Neural cell (in vitro differentiated cells): ENCODE measurements around the gene EIF2B2. TPM values are rescaled to one million over a fixed set of nuclear protein-coding genes. Genes with fewer than 3 reads are reported as not detected.

Experiments used
- H2AFZ ChIP-seq: fragments of 200-600, 300-800 bp; sonication (generic), shearing (Covaris generic); 2 replicates; pipeline ENCODE4 v1.6.0; 2014; ENCODE audit warnings: low read depth, mild to moderate bottlenecking, antibody characterized with exemption, low read length, moderate library complexity
- H3F3A ChIP-seq: fragments of 200-600 bp; shearing (Covaris generic); 2 replicates; pipeline ENCODE4 v1.6.1; 2016; ENCODE audit warnings: mild to moderate bottlenecking, moderate library complexity, mixed read lengths, antibody characterized with exemption, low read length; ENCODE audit not compliant: insufficient read depth, poor library complexity, severe bottlenecking
- H3K27ac ChIP-seq: fragments of 200-600, 300-800 bp; sonication (generic), shearing (Covaris generic); 2 replicates; pipeline ENCODE4 v1.5.1; 2014; ENCODE audit warnings: mild to moderate bottlenecking, low read length, moderate library complexity
- H3K27me3 ChIP-seq: fragments of 300-800, 200-600 bp; sonication (generic), shearing (Covaris generic); 2 replicates; pipeline ENCODE4 v1.6.0; 2014; ENCODE audit warnings: mild to moderate bottlenecking, low read depth, low read length, moderate library complexity; ENCODE audit not compliant: insufficient read depth
- H3K36me3 ChIP-seq: fragments of 300-800, 200-600 bp; sonication (generic), shearing (Covaris generic); 2 replicates; pipeline ENCODE4 v1.5.1; 2014; ENCODE audit warnings: mild to moderate bottlenecking, antibody characterized with exemption, low read length, moderate library complexity; ENCODE audit not compliant: insufficient read depth
- H3K4me2 ChIP-seq: fragments of 300-800, 200-600 bp; sonication (generic), shearing (Covaris generic); 2 replicates; pipeline ENCODE4 v1.6.0; 2014; ENCODE audit warnings: mild to moderate bottlenecking, low read length
- H3K4me3 ChIP-seq: fragments of 300-800, 200-600 bp; sonication (generic), shearing (Covaris generic); 2 replicates; pipeline ENCODE4 v1.5.1; 2014; ENCODE audit warnings: mild to moderate bottlenecking, low read length, moderate library complexity
- H3K79me2 ChIP-seq: fragments of 200-600 bp; shearing (Covaris generic); replicated peaks from 2 replicates; pipeline ENCODE4 v1.6.0; 2014; ENCODE audit warnings: mild to moderate bottlenecking, low read length, moderate library complexity; ENCODE audit not compliant: insufficient read depth
- H3K9ac ChIP-seq: fragments of 300-800, 200-600 bp; sonication (generic), shearing (Covaris generic); 2 replicates; pipeline ENCODE4 v1.6.1; 2016; ENCODE audit warnings: mild to moderate bottlenecking, low read length, mixed read lengths
- H3K9me2 ChIP-seq: fragments of 200-600 bp; shearing (Covaris generic); 2 replicates; pipeline ENCODE4 v1.6.1; 2016; ENCODE audit warnings: mild to moderate bottlenecking, low read length, mixed read lengths; ENCODE audit not compliant: insufficient read depth
- H3K9me3 ChIP-seq: fragments of 200-600, 300-800 bp; sonication (generic), shearing (Covaris generic); 2 replicates; pipeline ENCODE4 v1.6.1; 2016; ENCODE audit warnings: mild to moderate bottlenecking, mixed run types, low read length, moderate library complexity, mixed read lengths
- H4K20me1 ChIP-seq: fragments of 200-600 bp; shearing (Covaris generic); 2 replicates; pipeline ENCODE4 v1.6.1; 2016; ENCODE audit warnings: mild to moderate bottlenecking, mixed run types; ENCODE audit not compliant: insufficient read depth
- EP300 ChIP-seq: fragments of 450-650 bp; conservative IDR thresholded peaks from 2 replicates; pipeline ENCODE4 v1.6.1; 2014; ENCODE audit warnings: antibody characterized with exemption, mild to moderate bottlenecking, moderate library complexity; ENCODE audit not compliant: poor library complexity, severe bottlenecking
- EZH2 ChIP-seq: fragments of 200-600, 300-800 bp; shearing (Covaris generic), sonication (generic); IDR thresholded peaks from 2 replicates; pipeline ENCODE4 v1.6.1; 2014; ENCODE audit warnings: antibody characterized with exemption, low read length, borderline replicate concordance, mild to moderate bottlenecking; ENCODE audit not compliant: insufficient read depth, poor library complexity, severe bottlenecking
- MXI1 ChIP-seq: fragments of 450-650 bp; conservative IDR thresholded peaks from 2 replicates; pipeline ENCODE4 v1.6.1; 2014; ENCODE audit warnings: antibody characterized with exemption, mild to moderate bottlenecking; ENCODE audit not compliant: poor library complexity, severe bottlenecking
- POLR2AphosphoS5 ChIP-seq: IDR thresholded peaks from 2 replicates; pipeline ENCODE4 v1.6.1; 2012
- RAD21 ChIP-seq: fragments of 450-650 bp; conservative IDR thresholded peaks from 2 replicates; pipeline ENCODE4 v1.6.1; 2014; ENCODE audit warnings: antibody characterized with exemption, mild to moderate bottlenecking, moderate library complexity
- SMC3 ChIP-seq: fragments of 450-650 bp; conservative IDR thresholded peaks from 2 replicates; pipeline ENCODE4 v1.6.1; 2014; ENCODE audit warnings: antibody characterized with exemption, mild to moderate bottlenecking, moderate library complexity; ENCODE audit not compliant: poor library complexity
- TAF1 ChIP-seq: IDR thresholded peaks from 2 replicates; pipeline ENCODE4 v1.6.1; 2012; ENCODE audit warnings: low read depth
- polyA plus RNA-seq: library from polyadenylated mRNA; depleted of rRNA; stranded (reverse); fragments of >200 nt; gene quantifications from 2 replicates; pipeline ENCODE4 v1.2.3, GENCODE V29; 2014
- TF ChIP-seq, protein P1 (sequence below): fragments of 450-650 bp; IDR thresholded peaks from 2 replicates; pipeline ENCODE4 v1.5.1; 2014; ENCODE audit warnings: antibody characterized with exemption, mild to moderate bottlenecking, moderate library complexity; ENCODE audit not compliant: poor library complexity, severe bottlenecking
- TF ChIP-seq, protein P2 (sequence below): IDR thresholded peaks from 2 replicates; pipeline ENCODE4 v1.6.1; 2012; ENCODE audit warnings: borderline replicate concordance

EIF2B2 gene
- polyA plus RNA-seq, 1 donor from 2014 or later = 43.1 TPM

DNA sequence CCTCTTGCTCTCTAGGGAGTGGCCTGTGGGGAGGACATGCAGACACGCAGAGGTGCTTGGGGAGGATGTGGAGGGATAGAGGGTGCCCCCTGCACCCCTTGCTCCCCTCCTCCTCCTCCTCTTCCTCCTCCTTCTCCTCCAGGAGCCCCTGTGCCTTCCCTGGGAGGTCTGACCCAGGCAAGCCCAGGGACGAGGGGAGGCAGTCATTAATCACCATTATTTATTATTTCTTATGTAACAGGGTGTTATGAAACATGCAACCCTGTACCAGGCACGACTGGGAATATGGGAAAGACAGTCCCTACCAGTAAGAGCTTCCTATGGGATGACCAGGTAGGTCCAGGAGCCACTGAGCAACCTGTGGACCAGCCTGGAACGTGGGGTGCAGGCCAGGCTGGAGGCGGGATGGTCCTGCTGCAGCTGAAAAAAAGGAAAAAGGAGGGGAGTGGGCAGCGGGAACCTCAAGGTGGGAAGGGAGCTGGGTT lies 24.8 kb upstream of the EIF2B2 start:
- Histone ChIP-seq H3F3A (no peaks in the 10 kb centered on the region), H3K27me3 (no peaks in the 10 kb centered on the region), H3K79me2 (no peaks in the 10 kb centered on the region), H2AFZ (no peak overlapping the region), H3K9me3 (no peaks in the 10 kb centered on the region), H3K27ac (no peak overlapping the region), H4K20me1 (no peaks in the 10 kb centered on the region), H3K9ac (no peak overlapping the region), H3K4me3 (no peak overlapping the region), H3K9me2 (no peaks in the 10 kb centered on the region), H3K36me3 (no peaks in the 10 kb centered on the region), H3K4me2 (no peak overlapping the region)
- TF ChIP-seq TAF1 (no peak), EP300 (no peak), MXI1 (no peak), SMC3 (no peak)
- TF ChIP-seq, protein P1, sequence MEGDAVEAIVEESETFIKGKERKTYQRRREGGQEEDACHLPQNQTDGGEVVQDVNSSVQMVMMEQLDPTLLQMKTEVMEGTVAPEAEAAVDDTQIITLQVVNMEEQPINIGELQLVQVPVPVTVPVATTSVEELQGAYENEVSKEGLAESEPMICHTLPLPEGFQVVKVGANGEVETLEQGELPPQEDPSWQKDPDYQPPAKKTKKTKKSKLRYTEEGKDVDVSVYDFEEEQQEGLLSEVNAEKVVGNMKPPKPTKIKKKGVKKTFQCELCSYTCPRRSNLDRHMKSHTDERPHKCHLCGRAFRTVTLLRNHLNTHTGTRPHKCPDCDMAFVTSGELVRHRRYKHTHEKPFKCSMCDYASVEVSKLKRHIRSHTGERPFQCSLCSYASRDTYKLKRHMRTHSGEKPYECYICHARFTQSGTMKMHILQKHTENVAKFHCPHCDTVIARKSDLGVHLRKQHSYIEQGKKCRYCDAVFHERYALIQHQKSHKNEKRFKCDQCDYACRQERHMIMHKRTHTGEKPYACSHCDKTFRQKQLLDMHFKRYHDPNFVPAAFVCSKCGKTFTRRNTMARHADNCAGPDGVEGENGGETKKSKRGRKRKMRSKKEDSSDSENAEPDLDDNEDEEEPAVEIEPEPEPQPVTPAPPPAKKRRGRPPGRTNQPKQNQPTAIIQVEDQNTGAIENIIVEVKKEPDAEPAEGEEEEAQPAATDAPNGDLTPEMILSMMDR = no peak
- TF ChIP-seq, protein P2, sequence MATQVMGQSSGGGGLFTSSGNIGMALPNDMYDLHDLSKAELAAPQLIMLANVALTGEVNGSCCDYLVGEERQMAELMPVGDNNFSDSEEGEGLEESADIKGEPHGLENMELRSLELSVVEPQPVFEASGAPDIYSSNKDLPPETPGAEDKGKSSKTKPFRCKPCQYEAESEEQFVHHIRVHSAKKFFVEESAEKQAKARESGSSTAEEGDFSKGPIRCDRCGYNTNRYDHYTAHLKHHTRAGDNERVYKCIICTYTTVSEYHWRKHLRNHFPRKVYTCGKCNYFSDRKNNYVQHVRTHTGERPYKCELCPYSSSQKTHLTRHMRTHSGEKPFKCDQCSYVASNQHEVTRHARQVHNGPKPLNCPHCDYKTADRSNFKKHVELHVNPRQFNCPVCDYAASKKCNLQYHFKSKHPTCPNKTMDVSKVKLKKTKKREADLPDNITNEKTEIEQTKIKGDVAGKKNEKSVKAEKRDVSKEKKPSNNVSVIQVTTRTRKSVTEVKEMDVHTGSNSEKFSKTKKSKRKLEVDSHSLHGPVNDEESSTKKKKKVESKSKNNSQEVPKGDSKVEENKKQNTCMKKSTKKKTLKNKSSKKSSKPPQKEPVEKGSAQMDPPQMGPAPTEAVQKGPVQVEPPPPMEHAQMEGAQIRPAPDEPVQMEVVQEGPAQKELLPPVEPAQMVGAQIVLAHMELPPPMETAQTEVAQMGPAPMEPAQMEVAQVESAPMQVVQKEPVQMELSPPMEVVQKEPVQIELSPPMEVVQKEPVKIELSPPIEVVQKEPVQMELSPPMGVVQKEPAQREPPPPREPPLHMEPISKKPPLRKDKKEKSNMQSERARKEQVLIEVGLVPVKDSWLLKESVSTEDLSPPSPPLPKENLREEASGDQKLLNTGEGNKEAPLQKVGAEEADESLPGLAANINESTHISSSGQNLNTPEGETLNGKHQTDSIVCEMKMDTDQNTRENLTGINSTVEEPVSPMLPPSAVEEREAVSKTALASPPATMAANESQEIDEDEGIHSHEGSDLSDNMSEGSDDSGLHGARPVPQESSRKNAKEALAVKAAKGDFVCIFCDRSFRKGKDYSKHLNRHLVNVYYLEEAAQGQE = no peak

DNA sequence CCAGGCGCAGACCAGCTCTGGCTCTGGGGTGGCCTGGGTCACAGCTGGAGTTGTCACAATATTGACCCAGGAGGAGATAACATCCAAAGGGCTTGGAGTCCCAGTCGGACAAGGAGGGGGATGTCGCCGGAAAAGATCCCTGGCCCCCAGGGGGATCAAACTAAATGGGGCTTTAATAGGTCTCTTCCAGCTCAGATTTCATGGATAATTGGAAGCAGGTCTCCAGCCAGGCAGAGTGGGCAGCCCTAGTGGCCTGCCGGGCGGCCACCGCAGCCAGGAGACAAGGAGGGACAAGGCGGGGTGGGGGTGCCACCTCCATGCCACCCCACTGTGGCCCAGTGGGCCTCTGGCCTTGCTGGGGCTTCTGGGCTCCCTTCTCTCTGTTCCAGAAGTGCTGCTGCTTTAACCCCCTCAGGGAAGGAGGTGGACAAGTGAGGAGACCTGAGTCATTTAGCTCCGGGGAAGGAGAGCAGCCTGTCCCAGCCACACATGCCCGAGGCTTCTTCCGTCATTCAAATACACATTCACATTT lies 24.2 kb upstream of the EIF2B2 start:
- Histone ChIP-seq H3K36me3 (no peaks in the 10 kb centered on the region), H3K4me2 (no peak overlapping the region), H4K20me1 (no peaks in the 10 kb centered on the region), H3K79me2 (no peaks in the 10 kb centered on the region), H3K4me3 (no peak overlapping the region), H3K9me2 (no peaks in the 10 kb centered on the region), H3K9ac (no peak overlapping the region), H3K27ac (no peak overlapping the region), H3K27me3 (no peaks in the 10 kb centered on the region), H2AFZ (no peak overlapping the region), H3K9me3 (no peaks in the 10 kb centered on the region), H3F3A (no peaks in the 10 kb centered on the region)
- TF ChIP-seq RAD21 = no peak
- TF ChIP-seq, protein P2 = no peak
- no peak for TF ChIP-seq TAF1
- no peak for TF ChIP-seq SMC3
- TF ChIP-seq EP300 = no peak
- no peak for TF ChIP-seq MXI1
- TF ChIP-seq, protein P1 = no peak
- no peak for TF ChIP-seq POLR2AphosphoS5
- no peak for TF ChIP-seq EZH2
